GM18907 (cell line): Measurements from ENCODE around the gene PRUNE2.
A peak's percentile ranks its signal among the peaks of the same experiment; 100 is the strongest.
"Not testable (repeated sequence)": the region's sequence is repeated elsewhere in the genome, so short reads cannot be mapped to it uniquely, and the experiment has no call there.

Experiments
- ATAC-seq: cut with Tn5 transposase; IDR thresholded peaks from one replicate; pipeline ENCODE4 v1.9.1; 2021; ENCODE audit warnings: mild to moderate bottlenecking, moderate library complexity; ENCODE audit not compliant: unreplicated experiment

PRUNE2 gene, protein sequence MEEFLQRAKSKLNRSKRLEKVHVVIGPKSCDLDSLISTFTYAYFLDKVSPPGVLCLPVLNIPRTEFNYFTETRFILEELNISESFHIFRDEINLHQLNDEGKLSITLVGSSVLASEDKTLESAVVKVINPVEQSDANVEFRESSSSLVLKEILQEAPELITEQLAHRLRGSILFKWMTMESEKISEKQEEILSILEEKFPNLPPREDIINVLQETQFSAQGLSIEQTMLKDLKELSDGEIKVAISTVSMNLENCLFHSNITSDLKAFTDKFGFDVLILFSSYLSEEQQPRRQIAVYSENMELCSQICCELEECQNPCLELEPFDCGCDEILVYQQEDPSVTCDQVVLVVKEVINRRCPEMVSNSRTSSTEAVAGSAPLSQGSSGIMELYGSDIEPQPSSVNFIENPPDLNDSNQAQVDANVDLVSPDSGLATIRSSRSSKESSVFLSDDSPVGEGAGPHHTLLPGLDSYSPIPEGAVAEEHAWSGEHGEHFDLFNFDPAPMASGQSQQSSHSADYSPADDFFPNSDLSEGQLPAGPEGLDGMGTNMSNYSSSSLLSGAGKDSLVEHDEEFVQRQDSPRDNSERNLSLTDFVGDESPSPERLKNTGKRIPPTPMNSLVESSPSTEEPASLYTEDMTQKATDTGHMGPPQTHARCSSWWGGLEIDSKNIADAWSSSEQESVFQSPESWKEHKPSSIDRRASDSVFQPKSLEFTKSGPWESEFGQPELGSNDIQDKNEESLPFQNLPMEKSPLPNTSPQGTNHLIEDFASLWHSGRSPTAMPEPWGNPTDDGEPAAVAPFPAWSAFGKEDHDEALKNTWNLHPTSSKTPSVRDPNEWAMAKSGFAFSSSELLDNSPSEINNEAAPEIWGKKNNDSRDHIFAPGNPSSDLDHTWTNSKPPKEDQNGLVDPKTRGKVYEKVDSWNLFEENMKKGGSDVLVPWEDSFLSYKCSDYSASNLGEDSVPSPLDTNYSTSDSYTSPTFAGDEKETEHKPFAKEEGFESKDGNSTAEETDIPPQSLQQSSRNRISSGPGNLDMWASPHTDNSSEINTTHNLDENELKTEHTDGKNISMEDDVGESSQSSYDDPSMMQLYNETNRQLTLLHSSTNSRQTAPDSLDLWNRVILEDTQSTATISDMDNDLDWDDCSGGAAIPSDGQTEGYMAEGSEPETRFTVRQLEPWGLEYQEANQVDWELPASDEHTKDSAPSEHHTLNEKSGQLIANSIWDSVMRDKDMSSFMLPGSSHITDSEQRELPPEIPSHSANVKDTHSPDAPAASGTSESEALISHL (N-terminal part only)

DNA sequence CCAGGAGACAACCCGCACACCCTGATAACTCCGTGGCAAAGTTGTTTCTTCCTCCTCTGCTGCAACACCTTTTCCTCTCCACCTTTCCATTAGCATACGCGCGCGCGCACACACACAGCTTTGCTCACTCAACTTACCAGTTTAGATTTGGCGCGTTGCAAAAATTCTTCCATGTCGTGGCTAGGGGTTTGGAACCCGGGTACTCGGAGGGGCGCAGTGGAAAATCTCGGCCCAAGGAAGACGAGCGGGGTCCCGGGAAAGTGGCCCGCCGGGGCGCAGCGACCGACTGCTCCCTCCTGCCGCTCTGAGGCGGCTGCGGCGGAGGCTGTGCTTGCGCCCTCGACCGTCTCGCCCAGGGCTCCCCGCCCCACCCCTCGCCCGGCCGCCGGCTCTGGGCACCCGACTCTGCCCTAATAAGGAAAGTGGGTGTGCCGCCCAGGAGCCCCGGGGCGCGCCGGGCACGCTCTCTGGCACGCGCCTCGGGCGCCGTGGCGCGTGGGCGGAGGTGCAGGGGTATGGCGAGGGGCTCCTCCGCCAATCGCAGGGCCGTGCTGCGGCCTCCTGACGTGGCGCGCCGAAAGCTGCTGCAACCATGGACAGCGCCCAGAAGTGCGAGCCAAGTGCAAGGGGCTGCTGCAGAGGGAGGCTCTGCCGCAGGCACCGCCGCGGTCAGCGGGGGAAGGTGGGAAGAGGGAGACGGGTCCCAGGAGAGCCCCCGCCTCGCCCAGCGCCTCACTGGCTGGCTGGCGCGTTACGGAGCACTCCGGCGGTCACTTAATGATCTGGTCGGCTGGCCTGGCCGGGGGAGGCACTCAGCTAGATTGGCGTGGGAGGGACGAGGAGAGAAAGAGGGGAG, at the start of gene PRUNE2:
PRUNE2 (minus strand) TSS at position 324 of the 856 bp plus-strand sequence; CDS start at position 173, 151 bp downstream.
- ATAC-seq = no peak

GRCh38 chr9:76955406-76955805, 49.5 kb upstream of the PRUNE2 start:
- ATAC-seq = not testable (repeated sequence)

DNA sequence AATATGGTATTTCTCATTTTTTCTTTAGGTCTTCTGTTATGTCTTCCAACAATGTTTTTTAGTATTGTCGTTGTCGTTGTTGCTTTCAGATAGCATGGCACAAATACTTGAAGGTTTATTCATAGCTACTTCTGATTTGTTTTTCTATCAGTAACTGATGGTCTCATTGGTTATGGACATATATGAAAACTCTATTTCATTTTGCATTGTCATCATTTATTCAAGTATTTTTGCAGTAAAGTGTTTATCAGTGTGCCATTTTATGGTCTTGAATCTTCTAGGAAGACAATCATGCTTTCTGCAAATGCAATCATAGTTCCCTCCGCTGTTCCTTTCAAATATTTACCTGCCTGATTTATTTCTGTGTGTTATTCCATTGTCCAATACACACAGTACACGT, 44.0 kb upstream of the PRUNE2 start:
- ATAC-seq = no peak

DNA sequence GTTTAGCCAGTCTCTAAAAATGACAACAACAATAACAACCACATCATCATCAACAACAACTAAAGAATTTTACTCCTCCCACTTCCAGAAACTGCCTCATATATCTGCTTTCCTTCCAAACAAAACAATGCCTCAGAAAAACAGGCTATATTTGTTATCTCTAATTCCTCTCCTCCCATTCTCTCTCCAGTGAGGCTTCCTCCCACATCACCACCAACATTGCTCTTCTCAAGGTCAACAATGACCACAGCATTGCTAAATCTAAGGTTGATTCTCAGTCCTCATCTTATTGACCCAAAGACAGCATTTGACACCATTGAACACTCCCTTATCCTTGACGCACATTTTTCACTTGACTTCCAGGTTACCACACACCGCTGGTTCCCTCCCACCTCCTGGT, 38.1 kb upstream of the PRUNE2 start:
- ATAC-seq = no peak

DNA sequence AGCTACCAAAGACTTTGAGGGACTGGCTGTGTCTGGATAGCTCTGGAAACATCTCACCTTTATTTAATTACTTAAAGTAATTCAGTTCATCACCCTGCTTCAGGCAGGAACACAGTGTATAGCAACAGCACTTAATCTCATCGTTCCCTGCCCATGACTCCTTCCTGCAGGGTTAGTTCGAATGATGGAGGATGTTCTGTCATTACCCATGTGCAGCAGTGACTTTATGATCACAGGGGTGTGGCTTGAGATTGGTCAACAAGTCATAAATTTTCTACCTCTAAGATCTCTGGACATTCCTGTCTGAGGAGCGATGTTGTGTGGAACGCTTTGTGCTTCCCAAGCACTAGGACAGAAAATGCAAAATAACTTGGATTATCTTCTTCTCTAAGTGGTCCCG, 37.1 kb upstream of the PRUNE2 start:
- no peak for ATAC-seq

GRCh38 chr9:76932757-76933156, 26.8 kb upstream of the PRUNE2 start:
- no peak for ATAC-seq

DNA sequence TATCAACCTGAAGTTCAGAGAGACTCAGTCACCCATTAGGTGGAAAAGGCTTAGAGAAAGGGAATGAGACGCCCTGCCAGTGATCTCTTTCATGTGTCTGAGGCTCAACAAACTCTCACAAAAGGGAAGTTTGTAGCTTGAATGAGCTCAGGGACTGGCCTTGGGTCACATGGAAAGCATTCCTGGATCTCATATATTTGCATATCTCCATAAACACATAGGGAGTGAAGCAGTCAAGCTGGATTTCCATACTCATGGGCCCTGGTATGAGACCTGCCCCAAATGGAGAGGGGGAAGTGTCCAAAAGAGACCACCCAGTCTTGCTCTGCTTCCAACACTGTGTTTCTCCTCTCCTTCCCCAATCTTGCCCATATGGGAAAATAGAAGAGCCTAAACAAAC, 26.4 kb upstream of the PRUNE2 start:
- no peak for ATAC-seq

- ATAC-seq = no peak
These were observed 21.8 kb upstream of the PRUNE2 start for GRCh38 chr9:76927540-76928240.

GRCh38 chr9:76926846-76927245, 20.9 kb upstream of the PRUNE2 start:
- ATAC-seq = no peak

DNA sequence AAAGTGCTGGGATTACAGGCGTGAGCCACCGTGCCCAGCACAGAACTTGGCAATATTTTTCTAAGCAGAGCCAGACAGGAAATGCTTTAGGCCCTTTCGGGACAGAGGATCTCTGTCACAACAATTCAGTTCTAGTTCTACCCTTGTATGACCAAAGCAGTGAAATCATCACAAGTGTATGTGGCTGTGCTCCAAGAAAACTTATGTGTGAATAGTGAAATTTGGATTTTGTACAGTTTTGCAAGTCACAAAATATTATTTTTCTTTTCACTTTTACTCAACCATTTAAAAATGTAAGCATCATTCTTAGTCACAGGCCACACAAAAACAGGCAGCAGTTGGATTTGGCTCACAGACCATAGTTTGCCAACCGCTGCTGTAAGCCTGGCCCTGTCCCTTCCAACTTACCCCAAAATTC, 20.4 kb upstream of the PRUNE2 start:
- no peak for ATAC-seq

DNA sequence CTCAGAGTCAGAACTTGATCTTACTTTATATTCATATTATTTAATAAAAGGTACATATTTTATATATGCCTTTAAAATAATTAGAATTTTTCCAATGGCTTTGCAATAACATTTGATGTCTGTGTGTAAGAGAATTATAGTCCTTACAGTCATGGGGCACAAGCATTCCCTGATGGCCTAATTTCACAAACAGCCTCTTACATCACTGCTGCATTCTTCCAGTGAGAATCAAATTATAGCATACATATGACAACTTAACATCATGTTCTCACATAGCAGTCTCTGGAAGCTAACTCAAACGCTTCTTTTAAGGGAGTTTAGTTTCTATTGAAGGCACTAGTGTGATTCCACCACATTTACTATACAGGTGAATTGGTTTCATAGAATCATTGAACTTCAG, 15.3 kb upstream of the PRUNE2 start:
- no peak for ATAC-seq

DNA sequence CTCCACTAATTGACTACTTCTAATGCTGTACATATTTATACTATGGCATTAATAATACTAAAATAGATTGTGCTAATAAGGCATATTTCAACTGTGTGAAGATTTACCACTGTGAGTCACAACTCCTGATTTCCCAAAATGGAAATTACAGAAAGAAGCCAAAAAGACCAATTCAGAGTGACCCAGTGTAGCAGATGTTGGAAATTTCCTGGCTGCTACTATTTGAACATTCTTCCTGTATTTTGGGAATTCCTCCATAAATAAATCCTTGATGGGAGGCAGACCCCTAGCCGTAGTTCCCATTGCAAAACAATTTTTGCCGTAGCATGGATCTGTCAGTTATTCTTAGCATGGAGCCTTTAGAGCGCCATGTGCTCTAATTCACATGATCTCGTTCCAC, 11.4 kb upstream of the PRUNE2 start:
- ATAC-seq = no peak

DNA sequence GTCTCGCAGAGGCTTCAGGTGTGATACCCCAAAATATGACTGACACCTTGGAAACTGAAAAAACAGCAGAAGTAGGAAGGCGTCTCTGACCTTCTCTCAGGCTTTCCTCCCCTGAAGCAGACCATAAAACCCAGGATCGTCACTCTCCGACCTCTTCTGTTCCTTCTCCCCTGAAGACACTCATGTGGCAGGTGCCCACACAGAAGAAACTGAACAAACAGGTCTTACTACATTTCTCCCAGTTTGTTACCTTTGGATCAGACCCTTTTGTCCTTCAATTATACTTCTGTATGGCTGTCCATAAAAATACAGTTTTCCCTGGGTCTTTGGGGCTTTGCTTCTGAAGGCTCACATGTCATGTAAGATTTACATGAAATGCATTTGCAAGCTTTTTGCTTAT, 10.3 kb upstream of the PRUNE2 start:
- ATAC-seq = no peak

DNA sequence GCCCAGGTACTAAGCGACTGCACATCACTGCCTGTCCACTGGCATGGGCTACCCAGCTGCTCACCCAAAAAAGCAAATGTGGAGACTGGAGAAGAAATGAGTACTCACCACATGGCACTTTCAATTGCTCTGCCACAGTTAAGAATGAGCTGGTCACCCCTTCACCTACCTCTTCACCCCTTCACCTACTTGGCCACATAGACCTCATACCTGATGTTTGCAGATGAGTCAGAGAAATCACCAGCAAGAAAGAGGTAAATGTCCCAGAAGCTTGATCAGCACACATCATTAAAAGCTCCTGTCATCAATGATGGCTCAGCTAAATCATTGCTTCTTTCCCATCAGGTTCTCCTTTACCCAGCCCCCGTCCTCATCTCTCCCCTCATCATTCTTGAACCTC, 7.6 kb upstream of the PRUNE2 start:
- ATAC-seq = no peak

- peak; percentile 65 for ATAC-seq
These were observed 6.8 kb upstream of the PRUNE2 start for GRCh38 chr9:76912636-76913275.

DNA sequence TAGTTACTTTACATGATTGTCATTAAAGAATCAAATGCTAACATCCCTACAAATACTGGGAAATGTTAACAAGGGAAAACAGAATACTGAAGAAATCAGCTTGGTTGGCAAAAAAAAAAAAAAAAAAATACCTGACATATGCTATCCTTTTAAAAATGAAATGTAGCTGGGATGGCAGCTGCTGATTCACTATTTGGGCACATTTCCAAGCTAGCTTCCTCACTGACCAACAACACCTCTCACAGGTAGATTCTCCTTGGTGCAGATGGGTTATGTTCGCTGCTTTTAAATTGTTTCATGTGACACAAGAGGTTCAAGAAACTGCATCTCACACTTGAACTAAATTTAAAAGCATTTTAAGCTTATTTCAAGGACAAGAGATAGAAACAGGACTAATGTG, 6.1 kb upstream of the PRUNE2 start:
- no peak for ATAC-seq

GRCh38 chr9:76910861-76911260, 4.9 kb upstream of the PRUNE2 start:
- no peak for ATAC-seq

GRCh38 chr9:76906647-76906975, 697 bp upstream of the PRUNE2 start:
- ATAC-seq = no peak
